Liver (tissue), 3 donors: ENCODE measurements around the gene ITGB1.

Experiments
- ATF3 ChIP-seq: IDR thresholded peaks from 2 replicates; pipeline ENCODE4 v1.6.1; 2016; ENCODE audit warnings: antibody characterized with exemption
- CTCF ChIP-seq: fragments of 150-350 bp; IDR thresholded peaks from 2 replicates; pipeline ENCODE4 v1.5.1; 2017; ENCODE audit warnings: improper control_type of control experiment, low read depth, low read length; ENCODE audit not compliant: missing input control
- EGR1 ChIP-seq, 2 donors: IDR thresholded peaks; 2 replicates each; pipeline ENCODE4 v1.6.1; 2016 to 2018; ENCODE audit warnings: antibody characterized with exemption in 2 of 2, low read depth in 2 of 2
- GABPA ChIP-seq, 2 donors: IDR thresholded peaks in 1 of 2; conservative IDR thresholded peaks in 1 of 2; 2 replicates each; pipeline ENCODE4 v1.6.1; 2016; ENCODE audit warnings: antibody characterized with exemption in 2 of 2, mild to moderate bottlenecking in 1 of 2, moderate library complexity in 1 of 2
- HNF4G ChIP-seq: IDR thresholded peaks from 2 replicates; pipeline ENCODE4 v1.6.1; 2016; ENCODE audit warnings: antibody characterized with exemption
- JUND ChIP-seq, 2 donors: IDR thresholded peaks; 2 replicates each; pipeline ENCODE4 v1.6.1; 2016; ENCODE audit warnings: antibody characterized with exemption in 2 of 2
- MAX ChIP-seq: IDR thresholded peaks from 2 replicates; pipeline ENCODE4 v1.6.1; 2016; ENCODE audit warnings: antibody characterized with exemption
- RAD21 ChIP-seq, 2 donors: IDR thresholded peaks; 2 replicates each; pipeline ENCODE4 v1.6.1; 2016; ENCODE audit warnings: antibody characterized with exemption in 2 of 2, mild to moderate bottlenecking in 2 of 2
- REST ChIP-seq: IDR thresholded peaks from 2 replicates; pipeline ENCODE4 v1.6.1; 2016; ENCODE audit warnings: antibody characterized with exemption, mild to moderate bottlenecking
- SP1 ChIP-seq: IDR thresholded peaks from 2 replicates; pipeline ENCODE4 v1.6.1; 2018; ENCODE audit warnings: antibody characterized with exemption, mild to moderate bottlenecking
- YY1 ChIP-seq: IDR thresholded peaks from 2 replicates; pipeline ENCODE4 v1.6.1; 2016; ENCODE audit warnings: antibody characterized with exemption, mild to moderate bottlenecking
- ZBTB33 ChIP-seq: IDR thresholded peaks from 2 replicates; pipeline ENCODE4 v1.6.1; 2016; ENCODE audit warnings: antibody characterized with exemption
- donor health status: healthy.
- donor health status: healthy.

GRCh38 chr10:32888161-32888927 is 69.7 kb downstream of the ITGB1 start:
- TF ChIP-seq GABPA (IDR thresholded peaks at IDR 0.05 in 1 of 2, conservative IDR thresholded peaks at IDR 0.05 in 1 of 2) = no peak
- TF ChIP-seq CTCF = no peak
- no peak for TF ChIP-seq SP1
- no peak for TF ChIP-seq MAX
- no peak for TF ChIP-seq REST
- TF ChIP-seq RAD21 (IDR thresholded peaks at IDR 0.05) = no peak
- no peak for TF ChIP-seq EGR1 (IDR thresholded peaks at IDR 0.05; ENCODE audit: low read depth in 2 of 2)
- no peak for TF ChIP-seq YY1
- no peak for TF ChIP-seq ATF3
- TF ChIP-seq JUND (IDR thresholded peaks at IDR 0.05) = no peak
- TF ChIP-seq HNF4G = no peak
- no peak for TF ChIP-seq ZBTB33
